Suprapubic skin (tissue), 4 donors: Measurements from ENCODE around the gene SLC4A8. TPM values are rescaled to one million over a fixed set of nuclear protein-coding genes. Genes with fewer than 3 reads are reported as not detected.

Source experiments
- DNase-seq, 2 donors: peaks; one replicate each; pipeline ENCODE4 v3.0.0-alpha.2; 2019; ENCODE audit warnings: low spot score in 2 of 2
- H3K27ac ChIP-seq: fragments of 200-600 bp; sonication (generic); one replicate; pipeline ENCODE4 v1.5.1; 2019
- H3K27me3 ChIP-seq: fragments of 200-600 bp; sonication (generic); one replicate; pipeline ENCODE4 v1.5.1; 2019
- H3K36me3 ChIP-seq: fragments of 200-600 bp; sonication (generic); one replicate; pipeline ENCODE4 v1.5.1; 2019
- H3K4me1 ChIP-seq: fragments of 200-600 bp; sonication (generic); one replicate; pipeline ENCODE4 v1.5.1; 2019
- H3K4me3 ChIP-seq: fragments of 200-600 bp; sonication (generic); one replicate; pipeline ENCODE4 v1.5.1; 2019; ENCODE audit warnings: mild to moderate bottlenecking
- H3K9me3 ChIP-seq: fragments of 200-600 bp; sonication (generic); one replicate; pipeline ENCODE4 v1.5.1; 2019
- CTCF ChIP-seq, 2 donors: fragments of 200-600 bp in 1 of 2; fragments of 450-650 bp in 1 of 2; sonication (generic) in 1 of 2; IDR thresholded peaks; one replicate each; pipeline ENCODE4 v1.5.1; 2016 to 2019; ENCODE audit warnings: antibody characterized with exemption in 2 of 2, mild to moderate bottlenecking in 1 of 2, moderate library complexity in 1 of 2
- EP300 ChIP-seq: sonication (generic); formaldehyde crosslinking; IDR thresholded peaks from one replicate; pipeline ENCODE4 v1.6.1; 2017; ENCODE audit warnings: antibody characterized with exemption
- POLR2A ChIP-seq, 2 donors: fragments of 450-650 bp; IDR thresholded peaks; one replicate each; pipeline ENCODE4 v1.6.1; 2017; ENCODE audit warnings: antibody characterized with exemption in 2 of 2, mild to moderate bottlenecking in 2 of 2, moderate library complexity in 2 of 2
- POLR2AphosphoS5 ChIP-seq, 3 donors: sonication (generic); formaldehyde crosslinking; IDR thresholded peaks; one replicate each; pipeline ENCODE4 v1.6.1; 2017; ENCODE audit warnings: antibody characterized with exemption in 3 of 3
- WGBS: methylation state at CpG from one replicate; pipeline ENCODE4 v1.1.5; 2018; 5-methylcytosine and 5-hydroxymethylcytosine counted together
- total RNA-seq, 4 donors: library from RNA; depleted of rRNA; stranded (reverse); fragments of >200 nt; gene quantifications; one replicate each; pipeline ENCODE4 v1.1.0, GENCODE V29; 2016

The SLC4A8 gene
- total RNA-seq, 4 donors from 2014 or later: 1.1 to 2.2 TPM; not detected in 2

DNA sequence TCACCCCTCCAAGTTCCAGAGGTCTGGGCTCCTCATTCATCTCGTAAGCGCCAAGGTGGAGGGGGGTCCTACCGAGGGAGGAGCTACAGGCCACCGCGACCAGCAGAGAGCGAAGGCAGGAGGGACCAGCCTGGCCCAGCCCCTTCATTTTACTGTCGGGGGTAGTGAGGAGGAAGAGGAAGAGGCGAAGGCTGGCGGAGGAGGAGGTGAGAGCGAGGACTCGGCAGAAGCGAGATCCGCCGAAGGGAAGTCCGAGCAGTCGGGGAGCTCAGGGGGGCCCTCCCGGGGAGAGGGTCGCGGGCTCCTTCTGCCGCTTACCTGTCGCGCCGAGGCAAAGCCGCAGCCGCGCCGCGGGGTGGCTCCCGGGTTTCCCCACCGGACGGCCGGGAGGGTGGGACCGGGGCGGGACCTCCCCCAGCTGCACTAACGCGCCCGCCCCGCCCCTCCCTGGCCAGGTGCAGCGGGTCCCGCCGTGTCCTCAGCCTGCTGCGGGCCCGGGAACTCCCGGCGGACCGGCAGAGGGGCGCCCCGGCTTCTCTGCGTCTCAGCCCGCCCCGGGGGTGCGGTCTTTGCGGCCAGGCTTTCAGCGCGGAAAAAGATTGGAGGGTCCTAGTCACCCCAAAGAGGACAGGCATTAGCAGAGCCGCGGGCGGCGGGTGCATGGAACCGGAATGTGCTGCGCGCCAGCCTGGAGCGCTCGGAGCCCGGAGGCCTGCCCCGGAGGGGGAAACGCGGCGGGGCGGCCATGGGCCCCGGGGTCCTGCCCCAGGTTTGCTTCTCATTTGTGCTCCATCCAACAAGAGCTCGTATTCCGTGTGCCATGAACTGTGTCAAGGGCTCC lies 33.1 kb upstream of the SLC4A8 start, which contains the start of gene GALNT6:
GALNT6 (minus strand) TSS at position 124 of the 841 bp plus-strand sequence. CDS start 11,625 bp downstream, outside the sequence.
- Histone ChIP-seq H3K9me3 (no peaks in the 10 kb centered on the region), H3K27me3 (peaks cover 4% of the 10 kb centered on the region), H3K4me3 (peak within 1 kb of the TSS; percentile 75), H3K4me1 (peaks cover 54% of the 10 kb centered on the region), H3K27ac (peak within 1 kb of the TSS; percentile 54), H3K36me3 (no peaks in the 10 kb centered on the region)
- peak in 1 of 2 donors; percentile 74 for DNase-seq
- TF ChIP-seq POLR2AphosphoS5 (IDR thresholded peaks at IDR 0.05): no peak
- no peak for TF ChIP-seq POLR2A (IDR thresholded peaks at IDR 0.05)
- whole genome bisulfite sequencing: 0% methylated on average over 30 of the region's 73 CpGs

GRCh38 chr12:51392556-51393237 lies 31.9 kb upstream of the SLC4A8 start:
- H3K4me3 ChIP-seq: peak overlapping the region; percentile 75
- TF ChIP-seq POLR2A (IDR thresholded peaks at IDR 0.05) (no peak), CTCF (IDR thresholded peaks at IDR 0.05) (no peak), POLR2AphosphoS5 (IDR thresholded peaks at IDR 0.05) (no peak), EP300 (no peak)
- DNase-seq: peak in 1 of 2 donors; percentile 69

DNA sequence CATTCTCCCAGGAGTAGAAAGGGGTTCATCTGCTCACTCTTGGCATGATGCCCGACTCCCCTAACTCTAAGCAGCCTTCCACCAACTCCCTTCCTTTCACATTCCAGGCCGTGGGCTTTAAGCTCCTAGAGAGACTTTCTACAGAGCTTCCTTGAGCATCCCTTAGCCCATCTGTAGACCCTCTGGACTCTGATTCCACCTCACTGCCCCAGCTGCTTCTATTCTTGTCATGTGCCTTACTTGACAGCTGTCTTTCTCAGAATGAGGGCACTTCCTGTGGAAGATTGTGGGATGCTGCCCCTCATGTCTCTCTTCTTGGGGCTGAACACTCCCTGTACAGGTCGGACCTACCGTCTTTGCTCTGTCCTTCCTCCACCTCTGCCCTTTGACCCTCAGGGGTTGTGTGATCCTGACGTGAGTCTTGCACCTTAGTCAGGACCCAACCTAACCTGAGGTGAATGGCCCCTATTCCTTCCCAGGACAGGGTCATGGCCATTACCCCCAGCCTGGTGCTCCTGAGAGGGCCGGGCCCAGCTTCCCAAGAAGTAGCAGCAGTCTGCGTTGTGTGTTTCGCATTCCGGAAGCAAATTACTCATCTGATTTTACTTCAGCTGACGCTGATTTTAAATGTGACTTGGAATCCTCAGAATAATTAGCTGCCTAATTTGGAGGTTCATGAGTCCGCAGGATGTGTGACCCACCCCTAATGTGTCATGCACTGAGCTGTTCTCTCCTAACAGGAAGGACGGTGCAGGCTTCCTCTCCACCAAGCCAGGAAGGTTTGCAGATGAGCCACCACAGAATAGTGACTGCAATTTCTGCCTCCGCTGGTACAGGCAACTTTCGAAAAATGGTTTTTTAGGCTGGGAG lies 30.7 kb upstream of the SLC4A8 start:
- TF ChIP-seq POLR2AphosphoS5 (IDR thresholded peaks at IDR 0.05): no peak
- no peak for TF ChIP-seq POLR2A (IDR thresholded peaks at IDR 0.05)
- TF ChIP-seq EP300: no peak
- no peak for TF ChIP-seq CTCF (IDR thresholded peaks at IDR 0.05)
- H3K36me3 ChIP-seq: no peaks in the 10 kb centered on the region
- WGBS: 78% methylated on average over 14 of the region's 14 CpGs
- H3K27ac ChIP-seq: no peak overlapping the region
- peak in 1 of 2 donors; percentile 69 for DNase-seq
- peaks cover 40% of the 10 kb centered on the region for H3K4me1 ChIP-seq
- peaks cover 4% of the 10 kb centered on the region for H3K27me3 ChIP-seq
- H3K4me3 ChIP-seq: no peak overlapping the region
- no peaks in the 10 kb centered on the region for H3K9me3 ChIP-seq

More at GRCh38 chr12:51392556-51393237, 31.9 kb upstream of the SLC4A8 start:
- no peak overlapping the region for H3K27ac ChIP-seq
- no peaks in the 10 kb centered on the region for H3K9me3 ChIP-seq
- peaks cover 4% of the 10 kb centered on the region for H3K27me3 ChIP-seq
- WGBS: 50% methylated on average over 21 of the region's 22 CpGs
- no peaks in the 10 kb centered on the region for H3K36me3 ChIP-seq
- peaks cover 52% of the 10 kb centered on the region for H3K4me1 ChIP-seq

- 61% methylated on average over 8 of the region's 8 CpGs for WGBS
- Histone ChIP-seq H3K27me3 (peaks cover 4% of the 10 kb centered on the region), H3K4me1 (peaks cover 31% of the 10 kb centered on the region), H3K4me3 (no peak overlapping the region), H3K36me3 (no peaks in the 10 kb centered on the region), H3K27ac (no peak overlapping the region), H3K9me3 (no peaks in the 10 kb centered on the region)
- DNase-seq: peak in 1 of 2 donors; percentile 12
- TF ChIP-seq EP300 (no peak), POLR2AphosphoS5 (IDR thresholded peaks at IDR 0.05) (no peak), POLR2A (IDR thresholded peaks at IDR 0.05) (no peak), CTCF (IDR thresholded peaks at IDR 0.05) (no peak)
Observed at GRCh38 chr12:51395283-51396230, 29.1 kb upstream of the SLC4A8 start.
